A549 (cell line): ENCODE results near the gene KRTAP5-5. TPM values are rescaled to one million over a fixed set of nuclear protein-coding genes. Genes with fewer than 3 reads are reported as not detected.

ENCODE experiments used
- ATAC-seq, 2 experiments: fragments of 200-7000 bp in 1 of 2; fragments of >200 bp in 1 of 2; cut with Nextera tagmentation in 1 of 2; cut with Tn5 transposase in 1 of 2; 3 replicates each; pipeline versions ENCODE4 v1.8.0 to v1.9.1; 2018 to 2020; ENCODE audit warnings: mild to moderate bottlenecking in 1 of 2, moderate library complexity in 1 of 2
- CTCF ChIA-PET: fragments of 300-600 bp; sonication (Branson Sonifier 250); formaldehyde crosslinking; extraction: SDS; loops from one replicate; lab custom pipeline; 2021; ENCODE audit warnings: antibody characterized with exemption, inconsistent platforms; lab: Yijun Ruan, JAX
- POLR2A ChIA-PET: fragments of 350-600 bp; formaldehyde crosslinking; extraction: SDS; loops from one replicate; lab custom pipeline; 2021; ENCODE audit warnings: antibody characterized with exemption, inconsistent platforms; lab: Yijun Ruan, JAX
- DNase-seq, 2 experiments: peaks; one replicate each; pipeline versions ENCODE4 v3.0.0 to v3.0.0-alpha.2; 2011 to 2016; ENCODE audit warnings: low read depth in 1 of 2, low spot score in 1 of 2
- FAIRE-seq: peaks from 2 replicates; lab custom pipeline; 2011; peaks lifted over from hg19 to GRCh38; lab: Jason Lieb, UNC
- H3K27ac ChIP-seq, 2 experiments: fragments of >200 bp; sonication (Bioruptor Twin); formaldehyde crosslinking; 3 replicates each; pipeline ENCODE4 v1.5.1; 2016 to 2017
- H3K4me1 ChIP-seq: fragments of >200 bp; sonication (Bioruptor Twin); formaldehyde crosslinking; 3 replicates; pipeline ENCODE4 v1.6.1; 2016
- H3K4me2 ChIP-seq: fragments of >200 bp; sonication (Bioruptor Twin); formaldehyde crosslinking; 3 replicates; pipeline ENCODE4 v1.6.1; 2016
- H3K4me3 ChIP-seq: fragments of >200 bp; sonication (Bioruptor Twin); formaldehyde crosslinking; 3 replicates; pipeline ENCODE4 v1.5.1; 2016
- H3K9me3 ChIP-seq: fragments of >200 bp; sonication (Bioruptor Twin); formaldehyde crosslinking; 3 replicates; pipeline ENCODE4 v1.6.1; 2016
- BHLHE40 ChIP-seq: IDR thresholded peaks from 2 replicates; pipeline ENCODE4 v1.6.1; 2012; ENCODE audit warnings: low read depth, low read length, inconsistent platforms
- FOSL2 ChIP-seq, 2 experiments: fragments of 450-650 bp in 1 of 2; fragments of >200 bp in 1 of 2; sonication (Bioruptor Twin) in 1 of 2; formaldehyde crosslinking; IDR thresholded peaks; 2 replicates each; pipeline versions ENCODE4 v1.5.0 to v1.6.1; 2016 to 2020; ENCODE audit warnings: mild to moderate bottlenecking in 1 of 2, moderate library complexity in 1 of 2
- FOXS1 ChIP-seq: fragments of 250-450 bp; sonication (Bioruptor Pico); IDR thresholded peaks from 2 replicates; pipeline ENCODE4 v1.5.0; 2020; ENCODE audit warnings: mild to moderate bottlenecking, moderate library complexity
- HDAC2 ChIP-seq: fragments of 200-600 bp; sonication (generic); IDR thresholded peaks from 2 replicates; pipeline ENCODE4 v1.6.1; 2016
- HEYL ChIP-seq: fragments of 250-450 bp; sonication (Bioruptor Pico); IDR thresholded peaks from 2 replicates; pipeline ENCODE4 v1.8.0; 2021; ENCODE audit warnings: mild to moderate bottlenecking, moderate library complexity
- KDM1A ChIP-seq: fragments of 200-600 bp; sonication (generic); IDR thresholded peaks from 2 replicates; pipeline ENCODE4 v1.6.1; 2016; ENCODE audit warnings: low read depth, mild to moderate bottlenecking
- MAFK ChIP-seq: fragments of 450-650 bp; IDR thresholded peaks from 2 replicates; pipeline ENCODE4 v1.6.1; 2014; ENCODE audit not compliant: partially characterized antibody
- NPAS2 ChIP-seq: fragments of 250-450 bp; sonication (Bioruptor Pico); IDR thresholded peaks from 2 replicates; pipeline ENCODE4 v1.8.0; 2022; ENCODE audit warnings: mild to moderate bottlenecking, moderate library complexity, borderline replicate concordance
- NR3C1 ChIP-seq: fragments of >200 bp; sonication (Bioruptor Twin); formaldehyde crosslinking; IDR thresholded peaks from 3 replicates; pipeline ENCODE4 v1.6.1; 2017
- POLR2A ChIP-seq: IDR thresholded peaks from 2 replicates; pipeline ENCODE4 v1.6.1; 2012; ENCODE audit warnings: mild to moderate bottlenecking, low read length
- POLR2AphosphoS2 ChIP-seq: conservative IDR thresholded peaks from 2 replicates; pipeline ENCODE4 v1.6.1; 2012; ENCODE audit warnings: low read length, improper control_type of control experiment, inconsistent platforms
- RAD21 ChIP-seq, 2 experiments: fragments of >200 bp in 1 of 2; sonication (Bioruptor Twin) in 1 of 2; formaldehyde crosslinking in 1 of 2; IDR thresholded peaks in 1 of 2; conservative IDR thresholded peaks in 1 of 2; 2 replicates in 1 of 2; 3 replicates in 1 of 2; pipeline ENCODE4 v1.6.1; 2012 to 2018; ENCODE audit warnings: inconsistent platforms in 1 of 2
- RARB ChIP-seq: fragments of 250-450 bp; sonication (Bioruptor Pico); IDR thresholded peaks from 2 replicates; pipeline ENCODE4 v1.8.0; 2021; ENCODE audit warnings: mild to moderate bottlenecking, moderate library complexity
- RCOR1 ChIP-seq: fragments of 150-350 bp; IDR thresholded peaks from 2 replicates; pipeline ENCODE4 v1.6.1; 2014; ENCODE audit warnings: antibody characterized with exemption, low read length, low read depth
- REST ChIP-seq: fragments of 200-600 bp; sonication (generic); IDR thresholded peaks from 2 replicates; pipeline ENCODE4 v1.6.1; 2016; ENCODE audit warnings: antibody characterized with exemption, mild to moderate bottlenecking, moderate library complexity
- RFX5 ChIP-seq: fragments of 450-650 bp; IDR thresholded peaks from 2 replicates; pipeline ENCODE4 v1.7.1; 2014; ENCODE audit warnings: antibody characterized with exemption, mild to moderate bottlenecking, moderate library complexity
- TP53 ChIP-seq: fragments of 250-450 bp; sonication (Bioruptor Pico); IDR thresholded peaks from 2 replicates; pipeline ENCODE4 v1.5.0; 2021; ENCODE audit warnings: mild to moderate bottlenecking, moderate library complexity
- WGBS: methylation state at CpG from one replicate; pipeline ENCODE4 v1.1.6; 2017; ENCODE audit errors: missing lambda C conversion rate; 5-methylcytosine and 5-hydroxymethylcytosine counted together
- polyA plus RNA-seq, 4 experiments: library from polyadenylated mRNA; depleted of rRNA in 3 of 4; stranded (reverse); fragments of >200 nt; fragmentation: RNase III in 1 of 4; extraction: RNeasy Plus Mini Kit Qiagen cat#74134 plus additional on column Dnase treatment in 1 of 4; gene quantifications; 2 replicates in 3 of 4; 3 replicates in 1 of 4; pipeline ENCODE4 v1.2.3, GENCODE V29; 2011 to 2017

KRTAP5-5 gene
- polyA plus RNA-seq, 2 of the 4 experiments (the other 2 are of a cell fraction) = not detected

GRCh38 chr11:1674173-1675131 is 44.9 kb downstream of the KRTAP5-5 start (continued):
- TF ChIP-seq HEYL (CRISPR knock-in tag) (no peak), TP53 (CRISPR knock-in tag) (no peak), FOSL2 (IDR thresholded peaks at IDR 0.05) (no peak), FOSL2 (CRISPR knock-in tag; IDR thresholded peaks at IDR 0.05) (no peak)

- no peak overlapping the region for H3K27ac ChIP-seq
- ATAC-seq (no peak), DNase-seq (no peak), FAIRE-seq (no peak)
- ChIA-PET POLR2A (no interaction called here), CTCF (interaction anchor here (0.7 to 9.9 kb wide), 7 partner anchors 17 to 480 kb away, joined by 3 to 103 read pairs (median 5); no protein-coding TSS in a partner anchor)
- TF ChIP-seq POLR2A = no peak
- no peak overlapping the region for H3K4me2 ChIP-seq
- no peaks in the 10 kb centered on the region for H3K4me1 ChIP-seq
- H3K9me3 ChIP-seq = peaks cover 4% of the 10 kb centered on the region; the same call in 1 of the 3 replicates
- 43% methylated on average over 11 of the region's 11 CpGs for WGBS
- no peak overlapping the region for H3K4me3 ChIP-seq
Observed at GRCh38 chr11:1675536-1676228, 46.1 kb downstream of the KRTAP5-5 start.

- CTCF ChIA-PET = interaction anchor here (0.9 to 9.9 kb wide), 7 partner anchors 17 to 480 kb away, joined by 3 to 103 read pairs (median 5); no protein-coding TSS in a partner anchor
- Histone ChIP-seq H3K4me1 (no peaks in the 10 kb centered on the region), H3K9me3 (peaks cover 4% of the 10 kb centered on the region; the same call in 1 of the 3 replicates), H3K4me3 (no peak overlapping the region), H3K4me2 (no peak overlapping the region), H3K27ac (no peak overlapping the region)
- DNase-seq (no peak), FAIRE-seq (no peak), ATAC-seq (no peak)
- 66% methylated on average over 7 of the region's 7 CpGs for WGBS
- POLR2A ChIA-PET = no interaction called here
- no peak for TF ChIP-seq FOXS1
- no peak for TF ChIP-seq RCOR1
- no peak for TF ChIP-seq REST
- no peak for TF ChIP-seq HDAC2
- TF ChIP-seq NR3C1 = no peak
- no peak for TF ChIP-seq KDM1A
- TF ChIP-seq NPAS2 = no peak
- no peak for TF ChIP-seq RFX5
- no peak for TF ChIP-seq RAD21 (conservative IDR thresholded peaks at IDR 0.05 in 1 of 2, IDR thresholded peaks at IDR 0.05 in 1 of 2)
- TF ChIP-seq MAFK = no peak
- no peak for TF ChIP-seq BHLHE40
Observed at GRCh38 chr11:1676229-1676740, 46.7 kb downstream of the KRTAP5-5 start.

- ChIA-PET CTCF (interaction anchor here (1.2 to 9.9 kb wide), 7 partner anchors 13 to 476 kb away, joined by 3 to 103 read pairs (median 23); no protein-coding TSS in a partner anchor), POLR2A (no interaction called here)
- TF ChIP-seq HDAC2 (no peak), POLR2A (no peak), BHLHE40 (no peak), RARB (CRISPR knock-in tag) (no peak), POLR2AphosphoS2 (no peak)
- no peak overlapping the region for H3K4me3 ChIP-seq
- no peak for FAIRE-seq
- no peak overlapping the region for H3K4me2 ChIP-seq
- H3K4me1 ChIP-seq = no peaks in the 10 kb centered on the region
- no peak for DNase-seq
- 53% methylated on average over 10 of the region's 10 CpGs for WGBS
- no peak overlapping the region for H3K27ac ChIP-seq
- no peak for ATAC-seq
- peaks cover 4% of the 10 kb centered on the region; the same call in 1 of the 3 replicates for H3K9me3 ChIP-seq
Observed at GRCh38 chr11:1679881-1680280, 50.3 kb downstream of the KRTAP5-5 start.
